CD14-positive monocyte (primary cell): ENCODE measurements around the gene TMEM178B. TPM values are rescaled to one million over a fixed set of nuclear protein-coding genes. Genes with fewer than 3 reads are reported as not detected.
"Not testable (repeated sequence)": the region's sequence is repeated elsewhere in the genome, so short reads cannot be mapped to it uniquely, and the experiment has no call there.

Source experiments
- DNase-seq, 3 donors: peaks; one replicate each; pipeline ENCODE4 v3.0.0-alpha.2; 2011 to 2022
- H2AFZ ChIP-seq: 2 replicates; pipeline ENCODE4 v1.6.0; 2012; ENCODE audit warnings: mild to moderate bottlenecking, low read depth, low read length, inconsistent platforms; ENCODE audit not compliant: insufficient read depth, poor library complexity, severe bottlenecking
- H3K27ac ChIP-seq, 2 donors: 1 replicate in 1 of 2; 2 replicates in 1 of 2; pipeline ENCODE4 v1.5.1; 2012 to 2013; ENCODE audit warnings: low read length in 2 of 2, control low read depth in 1 of 2, inconsistent platforms in 1 of 2, low read depth in 1 of 2, mild to moderate bottlenecking in 1 of 2
- H3K27me3 ChIP-seq, 2 donors: one replicate each; pipeline versions ENCODE4 v1.6.0 to v1.6.1; 2011 to 2013; ENCODE audit warnings: low read length in 2 of 2; ENCODE audit not compliant: control insufficient read depth in 2 of 2, insufficient read depth in 2 of 2
- H3K36me3 ChIP-seq, 2 donors: replicated peaks in 1 of 2; 1 replicate in 1 of 2; 2 replicates in 1 of 2; pipeline versions ENCODE4 v1.5.1 to v1.6.1; 2012 to 2013; ENCODE audit warnings: low read length in 2 of 2, control low read depth in 1 of 2, inconsistent platforms in 1 of 2, mild to moderate bottlenecking in 1 of 2; ENCODE audit not compliant: insufficient read depth in 2 of 2, control insufficient read depth in 1 of 2
- H3K4me1 ChIP-seq, 2 donors: 1 replicate in 1 of 2; 2 replicates in 1 of 2; pipeline versions ENCODE4 v1.5.1 to v1.6.1; 2012 to 2013; ENCODE audit warnings: low read length in 2 of 2, control low read depth in 1 of 2, inconsistent platforms in 1 of 2, mild to moderate bottlenecking in 1 of 2, moderate library complexity in 1 of 2; ENCODE audit not compliant: insufficient read depth in 2 of 2, control insufficient read depth in 1 of 2
- H3K4me2 ChIP-seq: replicated peaks from 2 replicates; pipeline ENCODE3; 2012; ENCODE audit warnings: low read length, moderate library complexity, mild to moderate bottlenecking; ENCODE audit not compliant: poor library complexity, severe bottlenecking; ENCODE audit errors: extremely low read depth
- H3K4me3 ChIP-seq, 3 experiments: fragments of 200-600 bp in 1 of 3; sonication (generic) in 1 of 3; replicated peaks in 1 of 3; 1 replicate in 2 of 3; 2 replicates in 1 of 3; pipeline ENCODE4 v1.5.1; 2011 to 2013; ENCODE audit warnings: low read length in 3 of 3, mild to moderate bottlenecking in 3 of 3, control low read depth in 2 of 3, low read depth in 2 of 3, inconsistent platforms in 1 of 3, moderate library complexity in 1 of 3
- H3K79me2 ChIP-seq: 2 replicates; pipeline ENCODE4 v1.6.0; 2012; ENCODE audit warnings: mild to moderate bottlenecking, control low read depth, inconsistent platforms, low read length, moderate library complexity; ENCODE audit not compliant: insufficient read depth
- H3K9ac ChIP-seq: 2 replicates; pipeline ENCODE4 v1.6.0; 2017; ENCODE audit warnings: low read length, mild to moderate bottlenecking; ENCODE audit not compliant: insufficient read depth, poor library complexity, severe bottlenecking
- H3K9me3 ChIP-seq, 2 donors: replicated peaks in 1 of 2; 1 replicate in 1 of 2; 2 replicates in 1 of 2; pipeline versions ENCODE4 v1.5.1 to v1.6.1; 2012 to 2013; ENCODE audit warnings: low read length in 2 of 2, control low read depth in 1 of 2; ENCODE audit not compliant: control insufficient read depth in 1 of 2, insufficient read depth in 1 of 2
- H4K20me1 ChIP-seq: 2 replicates; pipeline ENCODE4 v1.6.0; 2012; ENCODE audit warnings: mild to moderate bottlenecking, low read length, control low read depth, moderate library complexity; ENCODE audit not compliant: insufficient read depth
- H3K27ac Mint-ChIP-seq, 7 donors: one replicate each; pipeline ENCODE4 v1.8.0; 2020; ENCODE audit warnings: mild to moderate bottlenecking in 7 of 7, mixed read lengths in 7 of 7, moderate library complexity in 6 of 7, inconsistent platforms in 2 of 7
- H3K27me3 Mint-ChIP-seq, 3 donors: one replicate each; pipeline ENCODE4 v1.8.0; 2021 to 2022; ENCODE audit warnings: low read depth in 3 of 3, mild to moderate bottlenecking in 3 of 3, mixed read lengths in 3 of 3, moderate library complexity in 3 of 3, inconsistent platforms in 1 of 3
- H3K36me3 Mint-ChIP-seq, 2 donors: one replicate each; pipeline ENCODE4 v1.8.0; 2020; ENCODE audit warnings: mixed read lengths in 2 of 2, inconsistent platforms in 1 of 2, mild to moderate bottlenecking in 1 of 2
- H3K4me1 Mint-ChIP-seq: one replicate; pipeline ENCODE4 v1.8.0; 2020; ENCODE audit warnings: mild to moderate bottlenecking, mixed read lengths
- H3K4me3 Mint-ChIP-seq, 2 donors: one replicate each; pipeline ENCODE4 v1.8.0; 2020; ENCODE audit warnings: mild to moderate bottlenecking in 2 of 2, mixed read lengths in 2 of 2, moderate library complexity in 1 of 2
- H3K9me3 Mint-ChIP-seq, 7 donors: one replicate each; pipeline ENCODE4 v1.8.0; 2020 to 2022; ENCODE audit warnings: mixed read lengths in 7 of 7, mild to moderate bottlenecking in 6 of 7, moderate library complexity in 6 of 7, inconsistent platforms in 2 of 7
- WGBS: methylation state at CpG from one replicate; pipeline ENCODE4 v1.1.5; 2013; ENCODE audit warnings: missing lambda C conversion rate; ENCODE audit not compliant: insufficient coverage; 5-methylcytosine and 5-hydroxymethylcytosine counted together
- intact Hi-C, 2 donors: fragments of 100-400 bp; cut with micrococcal nuclease; formaldehyde crosslinking; loops; one replicate each; pipeline versions ENCODE4 v1.15.0 to v1.15.1; 2023
- polyA plus RNA-seq, 3 donors: library from polyadenylated mRNA; depleted of rRNA in 1 of 3; unstranded in 2 of 3; stranded (reverse) in 1 of 3; fragments of 300-500 nt in 2 of 3; fragments of >200 nt in 1 of 3; fragmentation: Illumina TruSeq in 2 of 3; gene quantifications; 1 replicate in 2 of 3; 2 replicates in 1 of 3; pipeline ENCODE4 v1.2.3, GENCODE V29; 2012 to 2021
- TF ChIP-seq, protein P1 (sequence below): fragments of 200-600 bp; IDR thresholded peaks from one replicate; pipeline ENCODE4 v1.8.0; 2022; ENCODE audit warnings: antibody characterized with exemption, mild to moderate bottlenecking

The TMEM178B gene
- polyA plus RNA-seq, 3 donors: not detected

DNA sequence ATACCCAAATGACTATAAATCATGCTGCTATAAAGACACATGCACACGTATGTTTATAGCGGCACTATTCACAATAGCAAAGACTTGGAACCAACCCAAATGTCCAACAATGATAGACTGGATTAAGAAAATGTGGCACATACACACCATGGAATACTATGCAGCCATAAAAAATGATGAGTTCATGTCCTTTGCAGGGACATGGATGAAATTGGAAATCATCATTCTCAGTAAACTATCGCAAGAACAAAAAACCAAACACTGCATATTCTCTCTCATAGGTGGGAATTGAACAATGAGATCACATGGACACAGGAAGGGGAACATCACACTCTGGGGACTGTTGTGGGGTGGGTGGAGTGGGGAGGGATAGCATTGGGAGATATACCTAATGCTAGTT, 35.8 kb upstream of the TMEM178B start:
- H3K4me1 Mint-ChIP-seq, intact Hi-C loops, H3K27me3 Mint-ChIP-seq, H3K27ac Mint-ChIP-seq, H3K4me3 Mint-ChIP-seq, H3K4me2 ChIP-seq, H2AFZ ChIP-seq, H3K9me3 Mint-ChIP-seq, H3K27me3 ChIP-seq, H3K4me1 ChIP-seq, H3K9ac ChIP-seq, H3K36me3 Mint-ChIP-seq, H4K20me1 ChIP-seq, H3K79me2 ChIP-seq, H3K27ac ChIP-seq, H3K9me3 ChIP-seq, DNase-seq, H3K4me3 ChIP-seq, H3K36me3 ChIP-seq: not testable (repeated sequence)
- WGBS: no CpG with 5 or more reads among the region's 3 CpGs

GRCh38 chr7:141039376-141039775, 34.5 kb upstream of the TMEM178B start:
- intact Hi-C loops: no loop called here
- no peaks in the 10 kb centered on the region for H3K36me3 ChIP-seq
- peaks cover 2 to 9% (median 3%) of the 10 kb centered on the region in 3 donors for H3K27me3 Mint-ChIP-seq
- H3K79me2 ChIP-seq: no peaks in the 10 kb centered on the region
- H3K27ac ChIP-seq: no peak overlapping the region
- H3K4me3 ChIP-seq: no peak overlapping the region
- H3K9ac ChIP-seq: no peak overlapping the region
- no peaks in the 10 kb centered on the region for H3K9me3 ChIP-seq
- no peak overlapping the region for H3K27ac Mint-ChIP-seq
- H3K36me3 Mint-ChIP-seq: no peaks in the 10 kb centered on the region
- H3K9me3 Mint-ChIP-seq: peaks cover 0 to 6% (median 2%) of the 10 kb centered on the region in 7 donors
- TF ChIP-seq, protein P1, sequence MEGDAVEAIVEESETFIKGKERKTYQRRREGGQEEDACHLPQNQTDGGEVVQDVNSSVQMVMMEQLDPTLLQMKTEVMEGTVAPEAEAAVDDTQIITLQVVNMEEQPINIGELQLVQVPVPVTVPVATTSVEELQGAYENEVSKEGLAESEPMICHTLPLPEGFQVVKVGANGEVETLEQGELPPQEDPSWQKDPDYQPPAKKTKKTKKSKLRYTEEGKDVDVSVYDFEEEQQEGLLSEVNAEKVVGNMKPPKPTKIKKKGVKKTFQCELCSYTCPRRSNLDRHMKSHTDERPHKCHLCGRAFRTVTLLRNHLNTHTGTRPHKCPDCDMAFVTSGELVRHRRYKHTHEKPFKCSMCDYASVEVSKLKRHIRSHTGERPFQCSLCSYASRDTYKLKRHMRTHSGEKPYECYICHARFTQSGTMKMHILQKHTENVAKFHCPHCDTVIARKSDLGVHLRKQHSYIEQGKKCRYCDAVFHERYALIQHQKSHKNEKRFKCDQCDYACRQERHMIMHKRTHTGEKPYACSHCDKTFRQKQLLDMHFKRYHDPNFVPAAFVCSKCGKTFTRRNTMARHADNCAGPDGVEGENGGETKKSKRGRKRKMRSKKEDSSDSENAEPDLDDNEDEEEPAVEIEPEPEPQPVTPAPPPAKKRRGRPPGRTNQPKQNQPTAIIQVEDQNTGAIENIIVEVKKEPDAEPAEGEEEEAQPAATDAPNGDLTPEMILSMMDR: no peak
- peaks cover 1% of the 10 kb centered on the region for H3K4me1 Mint-ChIP-seq
- WGBS: 17% methylated on average over 1 of the region's 3 CpGs
- H3K4me1 ChIP-seq: no peaks in the 10 kb centered on the region
- no peak overlapping the region for H3K4me2 ChIP-seq
- DNase-seq: no peak
- H4K20me1 ChIP-seq: no peaks in the 10 kb centered on the region
- H2AFZ ChIP-seq: no peak overlapping the region
- no peak overlapping the region for H3K4me3 Mint-ChIP-seq
- peaks cover 0 to 3% of the 10 kb centered on the region in 2 donors for H3K27me3 ChIP-seq
